Transverse colon (tissue), 4 donors: ENCODE measurements around the gene DCBLD2. TPM values are rescaled to one million over a fixed set of nuclear protein-coding genes. Genes with fewer than 3 reads are reported as not detected.

ENCODE experiments used
- DNase-seq: peaks from one replicate; pipeline ENCODE4 v3.0.0-alpha.2; 2019
- H3K27ac ChIP-seq, 4 donors: fragments of 200-600 bp; sonication (generic); 2 replicates each; pipeline ENCODE4 v1.5.1; 2016 to 2018; ENCODE audit warnings: inconsistent platforms in 4 of 4
- H3K27me3 ChIP-seq: fragments of 200-600 bp; sonication (generic); 2 replicates; pipeline ENCODE4 v1.5.1; 2017; ENCODE audit warnings: inconsistent platforms
- H3K36me3 ChIP-seq, 4 donors: fragments of 200-600 bp; sonication (generic); 2 replicates each; pipeline ENCODE4 v1.5.1; 2017 to 2019; ENCODE audit warnings: inconsistent platforms in 4 of 4
- H3K4me1 ChIP-seq, 4 donors: fragments of 200-600 bp; sonication (generic); 2 replicates each; pipeline ENCODE4 v1.5.1; 2017 to 2020; ENCODE audit warnings: inconsistent platforms in 4 of 4
- H3K4me3 ChIP-seq, 4 donors: fragments of 200-600 bp; sonication (generic); 1 replicate in 1 of 4; 2 replicates in 3 of 4; pipeline versions ENCODE4 v1.5.1 to v1.6.1; 2017 to 2019; ENCODE audit warnings: inconsistent platforms in 4 of 4
- H3K9me3 ChIP-seq, 2 donors: fragments of 200-600 bp; sonication (generic); 2 replicates each; pipeline ENCODE4 v1.5.1; 2017 to 2019; ENCODE audit warnings: inconsistent platforms in 2 of 2
- EP300 ChIP-seq: sonication (generic); formaldehyde crosslinking; IDR thresholded peaks from one replicate; pipeline ENCODE4 v1.6.1; 2017; ENCODE audit warnings: antibody characterized with exemption, low read depth
- POLR2A ChIP-seq: fragments of 450-650 bp; IDR thresholded peaks from one replicate; pipeline ENCODE4 v1.6.1; 2016; ENCODE audit warnings: antibody characterized with exemption, mild to moderate bottlenecking, moderate library complexity
- POLR2AphosphoS5 ChIP-seq, 3 donors: sonication (generic); formaldehyde crosslinking; IDR thresholded peaks; one replicate each; pipeline ENCODE4 v1.6.1; 2016; ENCODE audit warnings: antibody characterized with exemption in 3 of 3
- WGBS, 2 donors: methylation state at CpG; one replicate each; pipeline ENCODE4 v1.1.5; 2018; ENCODE audit warnings: low coverage in 1 of 2; 5-methylcytosine and 5-hydroxymethylcytosine counted together
- in situ Hi-C, 4 donors: fragments of 200-750 bp; cut with MboI; loops; one replicate each; pipeline versions ENCODE4 v1.15.0 to v1.15.1; 2017; ENCODE audit warnings: low sequenced_read_pairs in 3 of 4, low pct_ligation_motif_present in 1 of 4, low pct_unique_long_range_greater_than_20kb in 1 of 4
- intact Hi-C: fragments of 100-400 bp; cut with DNase I; formaldehyde crosslinking; loops from one replicate; pipeline ENCODE4 v1.15.1; 2023; ENCODE audit warnings: low total_unique reads
- total RNA-seq, 4 donors: library from RNA; depleted of rRNA; stranded (reverse); fragments of >200 nt; gene quantifications; one replicate each; pipeline ENCODE4 v1.1.0, GENCODE V29; 2016
- TF ChIP-seq, protein P1 (sequence below), 5 experiments: fragments of 200-600 bp in 3 of 5; fragments of 450-650 bp in 2 of 5; sonication (generic) in 3 of 5; IDR thresholded peaks; 1 replicate in 2 of 5; 2 replicates in 3 of 5; pipeline ENCODE4 v1.5.1; 2016 to 2017; ENCODE audit warnings: antibody characterized with exemption in 5 of 5, inconsistent platforms in 3 of 5, mild to moderate bottlenecking in 2 of 5, moderate library complexity in 1 of 5

DCBLD2 gene
- total RNA-seq, 4 donors from 2014 or later, result 14.3 to 20.6 (median 18.4) TPM

DNA sequence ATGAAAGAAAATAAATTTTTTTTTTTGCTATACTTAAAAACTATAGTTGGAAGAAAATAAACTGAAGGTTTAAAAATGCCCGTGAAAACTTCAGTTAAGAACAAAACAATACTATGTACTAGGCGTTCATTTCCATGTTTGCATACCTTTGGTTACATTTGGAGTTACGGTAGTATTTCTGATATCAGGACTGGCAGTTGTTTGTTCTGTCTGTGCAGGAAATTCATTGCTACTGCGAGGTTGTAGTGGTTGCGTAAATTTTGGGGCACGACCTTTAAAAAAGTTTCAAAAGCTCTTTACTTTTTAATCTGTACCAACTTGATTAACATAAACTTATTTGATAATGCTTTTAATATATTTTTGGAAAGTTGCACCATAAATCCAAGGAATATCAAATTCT, 90.4 kb downstream of the DCBLD2 start:
- no peaks in the 10 kb centered on the region for H3K9me3 ChIP-seq
- intact Hi-C loops, result no loop called here
- H3K27me3 ChIP-seq, result no peaks in the 10 kb centered on the region
- no peak overlapping the region for H3K27ac ChIP-seq
- no peak for DNase-seq
- WGBS, 2 donors, result 59 to 65% methylated on average over 6 of the region's 6 CpGs
- TF ChIP-seq, protein P1, sequence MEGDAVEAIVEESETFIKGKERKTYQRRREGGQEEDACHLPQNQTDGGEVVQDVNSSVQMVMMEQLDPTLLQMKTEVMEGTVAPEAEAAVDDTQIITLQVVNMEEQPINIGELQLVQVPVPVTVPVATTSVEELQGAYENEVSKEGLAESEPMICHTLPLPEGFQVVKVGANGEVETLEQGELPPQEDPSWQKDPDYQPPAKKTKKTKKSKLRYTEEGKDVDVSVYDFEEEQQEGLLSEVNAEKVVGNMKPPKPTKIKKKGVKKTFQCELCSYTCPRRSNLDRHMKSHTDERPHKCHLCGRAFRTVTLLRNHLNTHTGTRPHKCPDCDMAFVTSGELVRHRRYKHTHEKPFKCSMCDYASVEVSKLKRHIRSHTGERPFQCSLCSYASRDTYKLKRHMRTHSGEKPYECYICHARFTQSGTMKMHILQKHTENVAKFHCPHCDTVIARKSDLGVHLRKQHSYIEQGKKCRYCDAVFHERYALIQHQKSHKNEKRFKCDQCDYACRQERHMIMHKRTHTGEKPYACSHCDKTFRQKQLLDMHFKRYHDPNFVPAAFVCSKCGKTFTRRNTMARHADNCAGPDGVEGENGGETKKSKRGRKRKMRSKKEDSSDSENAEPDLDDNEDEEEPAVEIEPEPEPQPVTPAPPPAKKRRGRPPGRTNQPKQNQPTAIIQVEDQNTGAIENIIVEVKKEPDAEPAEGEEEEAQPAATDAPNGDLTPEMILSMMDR (IDR thresholded peaks at IDR 0.05), result no peak
- TF ChIP-seq POLR2AphosphoS5 (IDR thresholded peaks at IDR 0.05), result no peak
- TF ChIP-seq POLR2A, result no peak
- TF ChIP-seq EP300, result no peak
- H3K4me1 ChIP-seq, result no peaks in the 10 kb centered on the region
- H3K4me3 ChIP-seq, result no peak overlapping the region
- in situ Hi-C loops, result loop anchor here (5.0 to 25.0 kb wide), 6 partner anchors 184 to 774 kb away; partner anchors contain the start of gene GABRR3 (in 1 of the 4)
- H3K36me3 ChIP-seq, result peaks cover 0 to 17% (median 0%) of the 10 kb centered on the region in 4 donors

DNA sequence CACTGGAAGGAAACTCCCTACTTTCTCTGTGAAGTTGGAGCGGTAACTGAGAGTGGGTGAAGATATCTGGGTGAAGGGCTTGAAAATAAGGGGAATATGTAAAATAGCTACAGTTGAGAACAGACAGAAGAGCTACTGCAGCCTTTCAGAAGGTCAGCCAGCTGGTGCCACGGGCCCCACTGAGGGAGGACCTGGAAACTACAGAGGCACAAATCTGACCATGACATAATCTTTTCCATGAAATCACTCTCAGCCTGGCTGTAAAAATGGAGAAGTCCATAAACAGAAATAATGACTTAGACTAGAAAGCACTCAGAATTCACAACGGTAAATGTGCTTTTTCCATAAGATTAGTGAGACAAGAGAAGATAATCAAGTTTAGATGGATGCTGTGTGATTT, 91.9 kb downstream of the DCBLD2 start:
- 47 to 60% methylated on average over 3 of the region's 3 CpGs for WGBS, 2 donors
- Histone ChIP-seq H3K27ac (no peak overlapping the region), H3K4me3 (no peak overlapping the region), H3K9me3 (no peaks in the 10 kb centered on the region), H3K27me3 (no peaks in the 10 kb centered on the region), H3K4me1 (no peaks in the 10 kb centered on the region), H3K36me3 (peaks cover 0 to 22% (median 0%) of the 10 kb centered on the region in 4 donors)
- TF ChIP-seq POLR2AphosphoS5 (IDR thresholded peaks at IDR 0.05), result no peak
- no peak for TF ChIP-seq POLR2A
- TF ChIP-seq, protein P1 (IDR thresholded peaks at IDR 0.05), result no peak
- TF ChIP-seq EP300, result no peak
- intact Hi-C loops, result no loop called here
- no peak for DNase-seq
- in situ Hi-C loops, result loop anchor here in 1 of 4 donors (25.0 kb wide), 1 partner anchor 772 kb away; the partner anchor contains the start of gene GABRR3

DNA sequence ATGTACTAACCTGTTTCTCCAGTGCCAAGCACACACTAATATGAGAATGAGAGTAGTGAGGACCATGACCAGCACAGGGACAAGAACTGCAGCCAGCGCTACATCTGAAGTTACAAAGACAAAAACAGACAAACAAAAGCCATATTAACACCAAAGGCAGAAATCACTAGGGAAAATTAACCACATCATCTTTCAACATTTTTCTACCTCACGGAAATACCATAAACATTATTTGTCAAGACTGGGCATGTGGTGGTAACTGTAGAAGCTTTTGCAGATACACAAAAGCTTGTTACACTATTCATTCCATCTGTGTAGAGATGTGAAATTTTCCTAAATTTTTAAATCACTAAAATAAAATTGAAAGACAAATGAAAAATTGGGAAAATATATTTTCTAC, 93.4 kb downstream of the DCBLD2 start:
- Histone ChIP-seq H3K36me3 (peaks cover 0 to 22% (median 0%) of the 10 kb centered on the region in 4 donors), H3K27ac (no peak overlapping the region), H3K4me3 (no peak overlapping the region), H3K4me1 (no peaks in the 10 kb centered on the region), H3K27me3 (no peaks in the 10 kb centered on the region), H3K9me3 (no peaks in the 10 kb centered on the region)
- WGBS, 2 donors, result 94 to 96% methylated on average over 2 of the region's 2 CpGs
- intact Hi-C loops, result no loop called here
- TF ChIP-seq EP300 (no peak), POLR2A (no peak), POLR2AphosphoS5 (IDR thresholded peaks at IDR 0.05) (no peak)
- TF ChIP-seq, protein P1 (IDR thresholded peaks at IDR 0.05), result no peak
- in situ Hi-C loops, result loop anchor here in 1 of 4 donors (25.0 kb wide), 1 partner anchor 771 kb away; the partner anchor contains the start of gene GABRR3
- DNase-seq, result no peak

DNA sequence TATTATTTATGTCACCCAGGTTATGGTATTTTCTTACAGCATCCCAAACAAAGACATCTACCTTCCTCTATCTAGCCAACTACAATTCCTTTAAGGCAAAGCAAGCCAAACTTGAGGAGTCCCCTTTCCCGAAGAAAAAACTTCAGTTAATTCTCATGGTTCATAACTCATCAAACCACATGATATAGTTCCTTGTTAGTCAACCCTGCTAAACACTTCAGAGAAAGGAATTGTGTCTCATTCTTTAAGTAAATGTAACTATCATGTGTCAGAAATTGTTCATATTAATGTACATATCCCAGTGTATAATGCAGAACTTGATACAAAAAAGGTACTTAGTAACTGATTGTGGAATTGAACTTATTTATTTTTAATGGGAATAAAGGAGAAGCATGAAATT, 93.9 kb downstream of the DCBLD2 start:
- intact Hi-C loops, result no loop called here

More for the DNA sequence above, 93.9 kb downstream of the DCBLD2 start:
- TF ChIP-seq, protein P1 (IDR thresholded peaks at IDR 0.05), result no peak
- no peak for TF ChIP-seq POLR2A
- no peak for TF ChIP-seq POLR2AphosphoS5 (IDR thresholded peaks at IDR 0.05)
- no peak for TF ChIP-seq EP300
- H3K27me3 ChIP-seq, result no peaks in the 10 kb centered on the region
- no peaks in the 10 kb centered on the region for H3K4me1 ChIP-seq
- H3K9me3 ChIP-seq, result no peaks in the 10 kb centered on the region
- in situ Hi-C loops, result loop anchor here in 1 of 4 donors (25.0 kb wide), 1 partner anchor 770 kb away; the partner anchor contains the start of gene GABRR3
- no peak for DNase-seq
- no peak overlapping the region for H3K27ac ChIP-seq
- 89% methylated on average over 1 of the region's 1 CpG; no CpG with 5 or more reads in 1 of the 2 donors for WGBS, 2 donors
- peaks cover 0 to 22% (median 0%) of the 10 kb centered on the region in 4 donors for H3K36me3 ChIP-seq
- no peak overlapping the region for H3K4me3 ChIP-seq
